HepG2 (cell line): ENCODE data around the gene TTYH1. TPM values are rescaled to one million over a fixed set of nuclear protein-coding genes. Genes with fewer than 3 reads are reported as not detected.

Experiments
- ATAC-seq: fragments of 200-7000 bp; cut with Tn5 transposase; 3 replicates; pipeline ENCODE4 v1.9.1; 2020; ENCODE audit warnings: mild to moderate bottlenecking, moderate library complexity
- BruUV-seq: library from RNA; stranded (reverse); fragments of 400-500 nt; replicated peaks from 2 replicates; lab custom pipeline; 2021; lab: Mats Ljungman, UMichigan
- CTCF ChIA-PET: fragments of 300-600 bp; formaldehyde crosslinking; extraction: SDS; loops from one replicate; lab custom pipeline; 2021; ENCODE audit warnings: low total read pairs, inconsistent platforms, low intra/inter-chr PET ratio; lab: Yijun Ruan, JAX
- POLR2A ChIA-PET: fragments of 350-600 bp; sonication (Branson Sonifier 250); formaldehyde crosslinking; loops from one replicate; lab custom pipeline; 2020; ENCODE audit warnings: antibody characterized with exemption, inconsistent platforms; lab: Yijun Ruan, JAX
- DNase-seq: peaks from one replicate; pipeline ENCODE4 v3.0.0-alpha.2; 2015; ENCODE audit warnings: low spot score
- FAIRE-seq: peaks from 3 replicates; lab custom pipeline; 2011; peaks lifted over from hg19 to GRCh38; lab: Jason Lieb, UNC
- H2AFZ ChIP-seq: one replicate; pipeline ENCODE4 v1.6.1; 2011; ENCODE audit warnings: low read length, inconsistent platforms
- H3K27ac ChIP-seq: fragments of 300-600 bp; 3 replicates; pipeline ENCODE4 v1.8.0; 2011; ENCODE audit warnings: mixed run types, mild to moderate bottlenecking, mixed read lengths, low read length, inconsistent platforms; ENCODE audit not compliant: insufficient read depth; ENCODE audit errors: extremely low read length
- H3K27me3 ChIP-seq, 2 experiments: fragments of 200-600 bp in 1 of 2; 2 replicates in 1 of 2; 3 replicates in 1 of 2; pipeline versions ENCODE4 v1.6.0 to v1.8.0; 2011; ENCODE audit warnings: low read length in 2 of 2, mild to moderate bottlenecking in 2 of 2, moderate library complexity in 2 of 2, inconsistent platforms in 1 of 2; ENCODE audit not compliant: insufficient read depth in 2 of 2, control insufficient read depth in 1 of 2
- H3K36me3 ChIP-seq, 2 experiments: fragments of 200-600 bp in 1 of 2; replicated peaks in 1 of 2; 2 replicates in 1 of 2; 3 replicates in 1 of 2; pipeline versions ENCODE4 v1.5.1 to v1.8.0; 2011; ENCODE audit warnings: low read length in 2 of 2, inconsistent platforms in 1 of 2; ENCODE audit not compliant: insufficient read depth in 2 of 2, control insufficient read depth in 1 of 2
- H3K4me1 ChIP-seq: 2 replicates; pipeline ENCODE4 v1.5.1; 2012; ENCODE audit warnings: low read length, inconsistent platforms; ENCODE audit not compliant: insufficient read depth
- H3K4me2 ChIP-seq: 2 replicates; pipeline ENCODE4 v1.6.0; 2011; ENCODE audit warnings: low read depth, low read length, inconsistent platforms
- H3K4me3 ChIP-seq, 3 experiments: fragments of 200-600 bp in 1 of 3; sonication (generic), shearing (Covaris generic) in 1 of 3; replicated peaks in 1 of 3; 2 replicates each; pipeline ENCODE4 v1.5.1; 2011 to 2016; ENCODE audit warnings: low read length in 3 of 3, inconsistent platforms in 2 of 3, low read depth in 2 of 3, mild to moderate bottlenecking in 2 of 3, control low read depth in 1 of 3, mixed read lengths in 1 of 3; ENCODE audit not compliant: insufficient read depth in 1 of 3
- H3K79me2 ChIP-seq: one replicate; pipeline ENCODE4 v1.6.1; 2011; ENCODE audit warnings: low read length, inconsistent platforms; ENCODE audit not compliant: insufficient read depth
- H3K9ac ChIP-seq: 2 replicates; pipeline ENCODE4 v1.6.0; 2011; ENCODE audit warnings: mild to moderate bottlenecking, low read depth, low read length, inconsistent platforms; ENCODE audit not compliant: insufficient read depth
- H3K9me3 ChIP-seq: 2 replicates; pipeline ENCODE4 v1.5.1; 2012; ENCODE audit warnings: mild to moderate bottlenecking, low read length
- H4K20me1 ChIP-seq: 2 replicates; pipeline ENCODE4 v1.6.0; 2011; ENCODE audit warnings: inconsistent platforms, mild to moderate bottlenecking, low read length, moderate library complexity; ENCODE audit not compliant: insufficient read depth
- AGO1 ChIP-seq: fragments of 200-400 bp; formaldehyde crosslinking; IDR thresholded peaks from 2 replicates; pipeline ENCODE4 v1.6.1; 2017; ENCODE audit warnings: mild to moderate bottlenecking, low read depth, low read length, moderate library complexity; ENCODE audit not compliant: poor library complexity, severe bottlenecking
- AGO2 ChIP-seq: fragments of 200-400 bp; formaldehyde crosslinking; optimal IDR thresholded peaks from 2 replicates; pipeline ENCODE3; 2017; ENCODE audit warnings: mild to moderate bottlenecking, low read depth, low read length, moderate library complexity
- BRD4 ChIP-seq: sonication (generic); formaldehyde crosslinking; IDR thresholded peaks from 2 replicates; pipeline ENCODE4 v1.4.0; 2020; ENCODE audit warnings: missing genetic modification reagents
- NONO ChIP-seq, 2 experiments: fragments of 450-650 bp in 1 of 2; sonication (generic) in 1 of 2; formaldehyde crosslinking in 1 of 2; IDR thresholded peaks in 1 of 2; conservative IDR thresholded peaks in 1 of 2; 2 replicates each; pipeline versions ENCODE4 v1.6.1 to v1.8.0; 2017 to 2022; ENCODE audit warnings: mild to moderate bottlenecking in 1 of 2, missing genetic modification reagents in 1 of 2, moderate library complexity in 1 of 2
- POLR2A ChIP-seq, 2 experiments: IDR thresholded peaks; 2 replicates each; pipeline ENCODE4 v1.6.1; 2011; ENCODE audit warnings: low read depth in 2 of 2, low read length in 2 of 2, mild to moderate bottlenecking in 1 of 2, moderate library complexity in 1 of 2; ENCODE audit not compliant: insufficient read depth in 1 of 2
- POLR2G ChIP-seq: fragments of 200-400 bp; formaldehyde crosslinking; IDR thresholded peaks from 2 replicates; pipeline ENCODE4 v1.6.1; 2018; ENCODE audit warnings: mild to moderate bottlenecking, low read depth, low read length, moderate library complexity
- RBFOX2 ChIP-seq: fragments of 200-400 bp; formaldehyde crosslinking; IDR thresholded peaks from 2 replicates; pipeline ENCODE4 v1.6.1; 2017; ENCODE audit warnings: low read depth, mild to moderate bottlenecking, low read length
- ZBTB4 ChIP-seq: sonication (generic); formaldehyde crosslinking; IDR thresholded peaks from 2 replicates; pipeline ENCODE4 v1.4.0; 2020; ENCODE audit warnings: missing genetic modification reagents, mild to moderate bottlenecking, borderline replicate concordance
- WGBS: methylation state at CpG from one replicate; pipeline ENCODE4 v1.1.6; 2017; ENCODE audit warnings: low lambda C conversion rate; 5-methylcytosine and 5-hydroxymethylcytosine counted together
- in situ Hi-C: cut with HindIII; loops from 2 replicates; pipeline ENCODE4 v1.10.0; 2017; ENCODE audit warnings: low pct_unique_long_range_greater_than_20kb; ENCODE audit not compliant: extremely low pct_ligation_motif_present
- intact Hi-C: fragments of 100-400 bp; cut with micrococcal nuclease; formaldehyde crosslinking; loops from one replicate; pipeline ENCODE4 v1.10.0; 2022; ENCODE audit not compliant: unreplicated experiment
- polyA plus RNA-seq, 8 experiments: library from polyadenylated mRNA; depleted of rRNA in 3 of 8; stranded (reverse) in 7 of 8; unstranded in 1 of 8; fragments of >200 nt; fragmentation: Illumina TruSeq in 4 of 8; extraction: Trizol in 4 of 8; gene quantifications; 2 replicates each; pipeline versions ENCODE4 v1.2.1 to v1.2.3, GENCODE V29; 2011 to 2016; ENCODE audit warnings: low read depth in 4 of 8, missing spikeins in 1 of 8, mixed read lengths in 1 of 8; ENCODE audit not compliant: insufficient read depth in 1 of 8
- total RNA-seq, 5 experiments: library from RNA; depleted of rRNA; stranded (reverse); fragments of >200 nt; fragmentation: Illumina TruSeq; extraction: Trizol; gene quantifications; 2 replicates each; pipeline ENCODE4 v1.2.3, GENCODE V29; 2016; ENCODE audit warnings: low read depth in 1 of 5

TTYH1 gene
- total and polyA plus RNA-seq, 2 of the 13 experiments (the other 11 are each of a cell fraction or from before 2014, with no cell fraction given), result 6.9 to 19.9 TPM

DNA sequence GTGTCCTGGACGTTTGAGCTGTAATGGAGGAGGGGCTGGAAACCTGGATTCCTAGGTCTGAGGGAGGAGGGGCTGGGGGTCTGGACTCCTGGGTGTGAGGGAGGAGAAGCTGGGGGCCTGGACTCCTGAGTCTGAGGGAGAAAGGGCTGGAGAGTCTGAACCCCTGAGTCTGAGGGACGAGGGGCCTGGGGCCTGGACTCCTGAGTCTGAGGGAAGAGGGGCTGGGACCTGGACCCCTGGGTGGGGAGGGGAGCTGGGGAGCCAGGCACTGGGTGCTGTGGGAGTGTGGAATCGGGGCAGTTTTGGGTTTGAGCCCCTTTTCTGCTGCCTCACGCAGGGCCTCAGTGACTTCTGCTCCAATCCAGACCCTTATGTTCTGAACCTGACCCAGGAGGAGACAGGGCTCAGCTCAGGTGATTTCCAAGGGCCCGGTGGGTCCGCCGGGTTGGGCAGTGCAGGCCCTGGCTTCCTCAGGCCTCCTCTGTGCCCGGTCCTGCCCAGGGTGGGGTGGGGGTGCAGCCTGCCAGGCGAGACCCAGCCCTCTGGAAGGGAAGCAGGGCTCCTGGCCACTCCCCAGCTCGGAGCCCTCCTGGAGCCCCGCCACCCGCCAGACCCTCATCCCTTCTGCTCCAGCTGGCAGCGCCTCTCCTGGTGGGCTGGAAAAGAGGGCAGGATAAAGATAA lies 14.4 kb downstream of the TTYH1 start:
- BruUV-seq, result no TSS peak
- H4K20me1 ChIP-seq, result no peaks in the 10 kb centered on the region
- H3K9me3 ChIP-seq, result no peaks in the 10 kb centered on the region
- TF ChIP-seq BRD4 (CRISPR knock-in tag) (no peak), POLR2A (IDR thresholded peaks at IDR 0.05; ENCODE audit: insufficient read depth in 1 of 2, low read depth in 2 of 2, low read length in 2 of 2) (0 out of 4 replicates have a peak, but pooled peaks of 1 of the 2 experiments have one; percentile 25), NONO (IDR thresholded peaks at IDR 0.05) (no peak), NONO (CRISPR knock-in tag; conservative IDR thresholded peaks at IDR 0.05) (0 out of 2 replicates have a peak, but pooled peaks have one; percentile 8), AGO1 (peak; percentile 96), RBFOX2 (0 out of 2 replicates have a peak, but pooled peaks have one; percentile 35), ZBTB4 (CRISPR knock-in tag) (no peak), AGO2 (peak; percentile 38), POLR2G (peak; percentile 11; the same call in 1 of the 2 replicates)
- no peaks in the 10 kb centered on the region; a peak in 1 of 5 replicates for H3K27me3 ChIP-seq
- H3K79me2 ChIP-seq, result no peaks in the 10 kb centered on the region
- H3K4me3 ChIP-seq, result no peak overlapping the region
- in situ Hi-C loops (no loop called here), intact Hi-C loops (no loop called here)
- ChIA-PET POLR2A (interaction anchor here (1.1 to 3.9 kb wide), 3 partner anchors 10 to 19 kb away, joined by 3 to 41 read pairs (median 7); partner anchors contain the start of gene LENG8), CTCF (no interaction called here)
- no peak overlapping the region for H3K4me2 ChIP-seq
- no peak overlapping the region for H3K27ac ChIP-seq
- H3K36me3 ChIP-seq, result no peaks in the 10 kb centered on the region
- H3K4me1 ChIP-seq, result no peaks in the 10 kb centered on the region
- WGBS, result 68% methylated on average over 8 of the region's 13 CpGs
- DNase-seq (no peak), ATAC-seq (peak; percentile 14), FAIRE-seq (no peak)
- H2AFZ ChIP-seq, result no peak overlapping the region
- no peak overlapping the region for H3K9ac ChIP-seq
